ENCODE data around the gene RCAN1.
"Not testable (repeated sequence)": the region's sequence is repeated elsewhere in the genome, so short reads cannot be mapped to it uniquely, and the experiment has no call there.

Gene RCAN1

DNA sequence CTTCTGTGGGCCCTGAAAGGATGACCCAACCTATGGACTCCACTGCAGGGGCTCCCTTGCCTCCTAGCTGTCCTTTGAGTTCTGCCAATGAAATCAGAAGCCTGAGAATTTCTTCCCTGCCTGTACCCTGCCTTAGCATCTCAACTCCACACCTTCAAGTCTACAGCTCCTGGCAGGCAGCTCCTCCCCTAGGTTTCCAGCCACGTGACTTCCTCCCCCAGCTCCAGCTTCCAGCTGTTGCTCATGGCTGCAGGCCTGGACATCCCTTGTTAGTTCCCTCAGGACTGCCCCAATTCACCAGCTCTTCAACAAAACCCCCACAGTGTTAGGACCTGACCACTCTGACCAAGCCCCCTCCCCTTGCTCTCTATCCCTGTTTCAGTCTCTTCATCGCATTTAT is 2.4 kb downstream of the RCAN1 start:
- no peak overlapping the region for H3K4me3 ChIP-seq (ENCODE audit: low read depth, low read length)
- TF ChIP-seq, protein P1, sequence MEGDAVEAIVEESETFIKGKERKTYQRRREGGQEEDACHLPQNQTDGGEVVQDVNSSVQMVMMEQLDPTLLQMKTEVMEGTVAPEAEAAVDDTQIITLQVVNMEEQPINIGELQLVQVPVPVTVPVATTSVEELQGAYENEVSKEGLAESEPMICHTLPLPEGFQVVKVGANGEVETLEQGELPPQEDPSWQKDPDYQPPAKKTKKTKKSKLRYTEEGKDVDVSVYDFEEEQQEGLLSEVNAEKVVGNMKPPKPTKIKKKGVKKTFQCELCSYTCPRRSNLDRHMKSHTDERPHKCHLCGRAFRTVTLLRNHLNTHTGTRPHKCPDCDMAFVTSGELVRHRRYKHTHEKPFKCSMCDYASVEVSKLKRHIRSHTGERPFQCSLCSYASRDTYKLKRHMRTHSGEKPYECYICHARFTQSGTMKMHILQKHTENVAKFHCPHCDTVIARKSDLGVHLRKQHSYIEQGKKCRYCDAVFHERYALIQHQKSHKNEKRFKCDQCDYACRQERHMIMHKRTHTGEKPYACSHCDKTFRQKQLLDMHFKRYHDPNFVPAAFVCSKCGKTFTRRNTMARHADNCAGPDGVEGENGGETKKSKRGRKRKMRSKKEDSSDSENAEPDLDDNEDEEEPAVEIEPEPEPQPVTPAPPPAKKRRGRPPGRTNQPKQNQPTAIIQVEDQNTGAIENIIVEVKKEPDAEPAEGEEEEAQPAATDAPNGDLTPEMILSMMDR (IDR thresholded peaks at IDR 0.05; ENCODE audit: low read depth, low read length) = no peak

DNA sequence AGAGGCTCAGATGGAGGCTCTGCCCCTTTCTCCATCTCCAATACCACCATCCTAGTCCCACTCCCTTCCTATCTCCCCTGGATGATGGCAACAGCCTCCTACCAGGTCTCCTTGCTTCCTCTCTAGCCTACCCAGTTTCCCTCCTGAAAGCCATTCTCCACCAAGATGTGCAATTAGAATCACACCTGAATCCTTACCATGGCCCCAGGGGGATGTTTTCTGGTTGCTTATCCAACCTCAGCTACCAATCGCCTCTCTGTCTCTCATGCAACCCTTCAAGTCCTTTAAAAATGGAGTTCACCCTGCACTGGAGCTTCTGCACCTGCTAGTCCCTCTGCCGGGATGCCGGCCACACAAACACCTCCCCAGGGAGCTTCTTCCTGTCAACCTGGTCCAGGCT is 2.9 kb downstream of the RCAN1 start:
- TF ChIP-seq, protein P1 (IDR thresholded peaks at IDR 0.05; ENCODE audit: low read depth, low read length) = no peak
- no peak overlapping the region for H3K4me3 ChIP-seq (ENCODE audit: low read depth, low read length)

DNA sequence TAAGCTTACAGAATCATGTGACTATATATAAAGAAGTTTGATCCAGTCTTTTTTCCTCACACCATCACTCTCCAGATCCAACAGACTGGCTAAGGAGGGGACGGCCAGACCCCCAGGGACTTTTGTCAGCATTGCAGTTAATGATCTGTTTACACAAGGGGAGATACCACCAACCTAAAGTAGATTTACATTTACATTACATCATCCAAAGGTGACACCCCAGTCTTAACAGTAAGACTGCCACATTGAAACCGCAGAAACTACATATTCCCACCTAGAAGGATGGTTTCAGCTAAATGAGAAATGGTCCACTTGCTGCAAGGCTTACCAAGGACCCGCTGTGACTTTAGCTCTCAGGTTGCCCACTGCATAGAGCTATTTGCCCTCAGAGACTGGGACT is 3.4 kb downstream of the RCAN1 start:
- TF ChIP-seq, protein P1 (IDR thresholded peaks at IDR 0.05; ENCODE audit: low read depth, low read length) = no peak

DNA sequence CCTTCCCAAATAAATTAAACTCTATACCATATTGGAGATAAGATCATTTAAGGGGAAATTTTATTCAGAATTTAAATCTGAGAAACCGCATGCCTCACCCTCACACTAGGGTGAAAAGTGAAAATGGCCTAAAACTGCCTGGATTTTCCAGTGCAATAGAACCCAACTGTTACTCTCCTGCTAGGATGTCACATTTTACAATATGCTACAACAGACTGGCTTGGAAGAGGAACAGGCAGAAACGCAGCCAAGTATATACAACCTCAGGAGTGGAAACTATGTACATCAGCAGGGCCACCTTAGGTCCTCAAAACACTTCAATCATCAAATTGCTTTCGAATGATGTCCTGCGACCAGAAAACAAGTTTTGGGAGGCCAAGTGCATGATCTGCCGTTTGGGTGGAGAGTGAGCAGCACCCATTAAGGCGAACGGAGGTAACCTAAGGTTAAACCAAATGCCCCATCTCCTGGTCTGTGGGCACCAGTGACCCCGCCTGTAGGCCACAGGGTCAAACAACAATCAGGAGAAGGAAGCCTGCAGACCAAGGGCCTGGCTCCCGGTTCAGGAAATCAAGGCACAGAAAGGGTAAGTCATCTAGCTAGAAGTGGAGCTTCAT is 4.9 kb downstream of the RCAN1 start:
- no peak overlapping the region for H3K4me3 ChIP-seq (ENCODE audit: low read depth, low read length)
- TF ChIP-seq, protein P1 (IDR thresholded peaks at IDR 0.05; ENCODE audit: low read depth, low read length) = no peak

More for the DNA sequence above, 3.4 kb downstream of the RCAN1 start:
- no peak overlapping the region for H3K4me3 ChIP-seq (ENCODE audit: low read depth, low read length)

DNA sequence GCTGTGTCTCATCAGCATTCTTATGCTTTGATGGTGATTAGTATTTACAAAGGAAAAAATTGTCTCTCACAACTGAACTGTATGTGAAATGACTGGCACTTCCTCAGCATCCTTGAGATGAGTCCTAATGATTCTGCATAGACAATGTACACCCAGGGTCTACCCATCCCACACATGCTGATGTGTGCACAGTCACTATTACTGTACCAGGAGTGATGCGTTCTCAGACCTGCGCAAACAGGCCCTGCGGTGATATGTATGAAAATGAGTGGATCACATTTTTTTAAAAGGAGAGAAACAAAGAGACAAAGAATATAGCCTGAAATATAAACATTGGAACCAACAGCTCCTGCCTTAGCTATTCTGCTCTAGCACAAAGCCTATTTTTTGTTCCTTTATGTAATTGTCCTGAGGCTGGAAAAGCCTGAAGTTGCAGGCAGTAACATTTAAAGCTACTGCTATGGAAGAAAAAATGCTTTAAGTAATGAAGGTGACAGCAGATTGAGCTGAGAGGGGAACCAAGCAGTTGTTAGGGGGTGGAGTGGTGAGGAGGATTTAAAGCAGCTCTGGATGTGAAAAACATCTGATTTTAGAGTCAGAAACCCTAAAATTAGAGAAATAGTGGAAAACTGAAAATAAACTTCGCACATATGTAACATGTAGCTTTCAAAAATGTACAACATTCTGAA is 5.5 kb downstream of the RCAN1 start:
- no peak overlapping the region for H3K4me3 ChIP-seq (ENCODE audit: low read depth, low read length)
- TF ChIP-seq, protein P1 (IDR thresholded peaks at IDR 0.05; ENCODE audit: low read depth, low read length) = no peak

DNA sequence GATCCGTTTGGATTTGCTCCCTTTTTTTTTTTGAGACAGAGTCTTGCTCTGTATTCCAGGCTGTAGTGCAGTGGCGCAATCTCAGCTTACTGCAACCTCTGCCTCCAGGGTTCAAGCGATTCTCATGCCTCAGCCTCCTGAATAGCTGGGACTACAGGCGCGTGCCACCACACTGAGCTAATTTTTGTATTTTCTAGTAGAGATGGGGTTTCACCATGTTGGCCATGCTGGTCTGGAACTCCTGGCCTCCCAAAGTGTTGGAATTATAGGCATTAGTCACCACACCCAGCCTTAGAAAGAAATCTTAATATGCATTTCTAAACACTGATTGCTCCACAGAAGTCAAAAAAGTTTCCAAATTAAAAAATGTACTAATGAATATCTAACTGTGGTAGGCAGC is 7.5 kb downstream of the RCAN1 start:
- not testable (repeated sequence) for H3K4me3 ChIP-seq (ENCODE audit: low read depth, low read length)

DNA sequence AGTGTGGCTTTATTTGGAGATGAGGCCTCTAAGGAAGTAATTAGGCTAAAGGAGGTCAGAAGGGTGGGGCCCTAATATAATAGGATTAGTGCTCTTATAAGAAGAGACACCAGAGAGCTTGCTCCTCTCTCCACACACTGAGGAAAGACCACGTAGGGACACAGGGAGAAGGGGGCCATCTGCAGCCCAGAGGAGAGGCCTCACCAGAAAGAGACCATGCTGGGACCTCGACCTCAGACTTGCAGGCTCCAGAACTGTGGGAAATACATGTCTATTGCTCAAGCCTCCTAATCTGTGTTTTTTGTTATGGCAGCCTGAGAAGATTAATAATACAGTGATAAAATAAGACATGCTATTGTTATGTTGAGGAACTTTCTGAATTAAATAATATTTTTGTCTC is 8.3 kb downstream of the RCAN1 start:
- TF ChIP-seq, protein P1 (IDR thresholded peaks at IDR 0.05; ENCODE audit: low read depth, low read length) = no peak

More for the DNA sequence above, 8.3 kb downstream of the RCAN1 start:
- no peak overlapping the region for H3K4me3 ChIP-seq (ENCODE audit: low read depth, low read length)
